MM.1S (cell line): ENCODE measurements around the gene DLD.

Experiments
- EZH2 ChIP-seq: fragments of 300-600 bp; sonication (generic); optimal IDR thresholded peaks from 2 replicates; pipeline ENCODE3; 2017; ENCODE audit warnings: low read depth, mild to moderate bottlenecking, antibody characterized with exemption, low read length, mixed read lengths
- EZH2phosphoT487 ChIP-seq: fragments of 300-600 bp; sonication (generic); IDR thresholded peaks from 2 replicates; pipeline ENCODE4 v1.6.1; 2018; ENCODE audit warnings: antibody characterized with exemption, low read length
- TF ChIP-seq, protein P1 (sequence below): fragments of 300-600 bp; sonication (generic); IDR thresholded peaks from 2 replicates; pipeline ENCODE4 v1.5.1; 2016; ENCODE audit warnings: antibody characterized with exemption, low read length, mixed read lengths

- TF ChIP-seq, protein P1, sequence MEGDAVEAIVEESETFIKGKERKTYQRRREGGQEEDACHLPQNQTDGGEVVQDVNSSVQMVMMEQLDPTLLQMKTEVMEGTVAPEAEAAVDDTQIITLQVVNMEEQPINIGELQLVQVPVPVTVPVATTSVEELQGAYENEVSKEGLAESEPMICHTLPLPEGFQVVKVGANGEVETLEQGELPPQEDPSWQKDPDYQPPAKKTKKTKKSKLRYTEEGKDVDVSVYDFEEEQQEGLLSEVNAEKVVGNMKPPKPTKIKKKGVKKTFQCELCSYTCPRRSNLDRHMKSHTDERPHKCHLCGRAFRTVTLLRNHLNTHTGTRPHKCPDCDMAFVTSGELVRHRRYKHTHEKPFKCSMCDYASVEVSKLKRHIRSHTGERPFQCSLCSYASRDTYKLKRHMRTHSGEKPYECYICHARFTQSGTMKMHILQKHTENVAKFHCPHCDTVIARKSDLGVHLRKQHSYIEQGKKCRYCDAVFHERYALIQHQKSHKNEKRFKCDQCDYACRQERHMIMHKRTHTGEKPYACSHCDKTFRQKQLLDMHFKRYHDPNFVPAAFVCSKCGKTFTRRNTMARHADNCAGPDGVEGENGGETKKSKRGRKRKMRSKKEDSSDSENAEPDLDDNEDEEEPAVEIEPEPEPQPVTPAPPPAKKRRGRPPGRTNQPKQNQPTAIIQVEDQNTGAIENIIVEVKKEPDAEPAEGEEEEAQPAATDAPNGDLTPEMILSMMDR = no peak
- TF ChIP-seq EZH2phosphoT487 = no peak
- no peak for TF ChIP-seq EZH2
These were observed 41.8 kb downstream of the DLD start for GRCh38 chr7:107932805-107933204.
